ENCODE data around the gene USH2A.

The USH2A gene

DNA sequence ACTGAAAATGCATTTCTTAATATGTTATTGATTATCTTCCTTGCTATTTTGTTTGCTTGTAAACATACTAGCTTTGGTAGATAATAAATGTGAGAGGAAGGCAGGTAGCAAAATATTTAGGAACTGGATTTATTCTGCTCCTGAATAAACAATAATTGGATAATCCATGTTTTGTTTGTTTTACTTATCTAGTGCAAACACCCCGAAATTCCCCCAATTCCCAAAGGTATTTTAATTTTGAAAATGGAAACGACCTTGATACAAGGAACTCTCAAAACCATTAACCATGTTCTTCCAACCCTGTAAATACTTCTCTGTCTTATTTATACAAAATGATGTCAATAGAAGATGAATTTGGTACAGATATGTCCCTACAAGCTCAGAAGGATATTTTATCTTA, 3.0 kb downstream of the USH2A start:
- no peak for DNase-seq (ENCODE audit: low spot score)
- in situ Hi-C loops (cut with MboI; ENCODE audit: low pct_unique_long_range_greater_than_20kb, low sequenced_read_pairs, unreplicated experiment) = no loop called here
- TF ChIP-seq, protein P1, sequence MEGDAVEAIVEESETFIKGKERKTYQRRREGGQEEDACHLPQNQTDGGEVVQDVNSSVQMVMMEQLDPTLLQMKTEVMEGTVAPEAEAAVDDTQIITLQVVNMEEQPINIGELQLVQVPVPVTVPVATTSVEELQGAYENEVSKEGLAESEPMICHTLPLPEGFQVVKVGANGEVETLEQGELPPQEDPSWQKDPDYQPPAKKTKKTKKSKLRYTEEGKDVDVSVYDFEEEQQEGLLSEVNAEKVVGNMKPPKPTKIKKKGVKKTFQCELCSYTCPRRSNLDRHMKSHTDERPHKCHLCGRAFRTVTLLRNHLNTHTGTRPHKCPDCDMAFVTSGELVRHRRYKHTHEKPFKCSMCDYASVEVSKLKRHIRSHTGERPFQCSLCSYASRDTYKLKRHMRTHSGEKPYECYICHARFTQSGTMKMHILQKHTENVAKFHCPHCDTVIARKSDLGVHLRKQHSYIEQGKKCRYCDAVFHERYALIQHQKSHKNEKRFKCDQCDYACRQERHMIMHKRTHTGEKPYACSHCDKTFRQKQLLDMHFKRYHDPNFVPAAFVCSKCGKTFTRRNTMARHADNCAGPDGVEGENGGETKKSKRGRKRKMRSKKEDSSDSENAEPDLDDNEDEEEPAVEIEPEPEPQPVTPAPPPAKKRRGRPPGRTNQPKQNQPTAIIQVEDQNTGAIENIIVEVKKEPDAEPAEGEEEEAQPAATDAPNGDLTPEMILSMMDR (IDR thresholded peaks at IDR 0.05; ENCODE audit: extremely low read depth, insufficient read depth, missing control alignments) = no peak

DNA sequence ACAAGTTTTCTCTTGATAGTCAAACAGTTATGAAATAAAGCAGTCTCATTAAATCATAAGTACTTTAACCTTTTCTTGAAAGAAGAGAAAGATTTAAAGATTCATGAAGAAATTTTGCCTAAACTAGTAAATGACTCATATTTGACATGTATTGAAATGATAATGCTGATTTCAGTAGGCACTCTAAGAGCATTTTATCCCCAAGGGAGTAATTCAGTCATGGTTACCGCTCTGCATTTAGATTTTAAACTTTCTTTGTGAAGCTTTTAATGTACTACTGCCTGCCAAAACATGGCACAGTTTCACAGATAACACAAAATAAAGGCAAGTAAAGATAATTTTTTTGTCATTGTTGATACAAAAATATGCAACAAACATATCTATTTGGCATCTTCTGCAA, 6.8 kb downstream of the USH2A start:
- TF ChIP-seq, protein P1 (IDR thresholded peaks at IDR 0.05; ENCODE audit: extremely low read depth, insufficient read depth, missing control alignments) = no peak
- no peak for DNase-seq (ENCODE audit: low spot score)
- in situ Hi-C loops (cut with MboI; ENCODE audit: low pct_unique_long_range_greater_than_20kb, low sequenced_read_pairs, unreplicated experiment) = no loop called here

DNA sequence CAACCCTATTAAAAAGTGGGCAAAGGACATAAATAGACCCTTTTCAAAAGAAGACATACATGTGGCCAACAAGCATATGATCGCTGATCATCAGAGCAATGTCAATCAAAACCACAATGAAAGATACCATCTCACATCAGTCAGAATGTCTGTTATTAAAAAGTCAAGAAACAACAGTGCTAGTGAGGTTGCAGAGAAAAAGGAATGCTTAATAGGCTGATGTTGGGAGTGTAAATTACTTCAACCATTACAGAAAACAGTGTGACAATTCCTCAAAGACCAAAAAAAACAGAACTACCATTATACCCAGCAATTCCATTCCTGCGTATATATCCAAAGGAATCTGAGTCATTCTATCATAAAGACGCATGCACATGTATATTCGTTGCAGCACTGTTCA, 13.2 kb downstream of the USH2A start:
- in situ Hi-C loops (cut with MboI; ENCODE audit: low pct_unique_long_range_greater_than_20kb, low sequenced_read_pairs, unreplicated experiment) = no loop called here
- TF ChIP-seq, protein P1 (IDR thresholded peaks at IDR 0.05; ENCODE audit: extremely low read depth, insufficient read depth, missing control alignments) = no peak
- DNase-seq (ENCODE audit: low spot score) = no peak

DNA sequence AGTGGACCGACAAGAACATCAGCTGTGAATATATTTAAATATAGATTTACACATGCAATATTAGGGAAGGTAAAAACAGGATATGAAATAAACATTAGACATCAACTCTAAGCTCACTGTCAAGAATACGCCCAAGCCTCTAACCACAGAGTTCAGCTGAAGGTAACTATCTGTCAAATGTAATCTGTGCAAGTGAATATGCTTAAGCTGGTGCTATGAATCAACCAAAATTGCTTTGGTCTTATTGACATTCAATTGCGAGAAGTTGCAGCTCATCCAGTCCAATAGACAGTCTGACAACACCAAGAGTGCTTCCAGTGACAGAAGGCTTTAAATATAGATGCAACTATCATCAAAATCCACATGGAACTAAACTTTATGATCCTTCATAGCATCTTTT, 32.3 kb downstream of the USH2A start:
- in situ Hi-C loops (cut with MboI; ENCODE audit: low pct_unique_long_range_greater_than_20kb, low sequenced_read_pairs, unreplicated experiment) = no loop called here
- no peak for DNase-seq (ENCODE audit: low spot score)
- TF ChIP-seq, protein P1 (IDR thresholded peaks at IDR 0.05; ENCODE audit: extremely low read depth, insufficient read depth, missing control alignments) = no peak

DNA sequence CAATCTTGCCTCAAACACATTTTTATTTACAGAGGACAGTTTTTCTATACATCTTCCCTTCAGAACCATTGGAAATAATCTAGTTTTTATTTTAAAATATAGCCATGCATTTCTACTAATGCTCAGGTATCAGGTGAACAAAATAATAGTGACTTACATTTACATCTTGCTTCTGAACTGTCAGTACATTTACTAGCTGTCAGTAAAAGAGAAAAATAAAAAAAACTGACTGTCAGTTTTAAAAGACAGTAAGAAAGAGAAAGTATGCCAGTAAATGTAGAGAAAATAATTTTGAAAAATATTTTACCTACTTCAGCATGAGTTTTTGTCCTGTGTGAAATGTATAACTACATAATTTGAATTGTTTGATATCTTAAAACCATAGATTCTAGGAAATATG, 33.5 kb downstream of the USH2A start:
- TF ChIP-seq, protein P1 (IDR thresholded peaks at IDR 0.05; ENCODE audit: extremely low read depth, insufficient read depth, missing control alignments) = no peak
- in situ Hi-C loops (cut with MboI; ENCODE audit: low pct_unique_long_range_greater_than_20kb, low sequenced_read_pairs, unreplicated experiment) = no loop called here
- DNase-seq (ENCODE audit: low spot score) = no peak

DNA sequence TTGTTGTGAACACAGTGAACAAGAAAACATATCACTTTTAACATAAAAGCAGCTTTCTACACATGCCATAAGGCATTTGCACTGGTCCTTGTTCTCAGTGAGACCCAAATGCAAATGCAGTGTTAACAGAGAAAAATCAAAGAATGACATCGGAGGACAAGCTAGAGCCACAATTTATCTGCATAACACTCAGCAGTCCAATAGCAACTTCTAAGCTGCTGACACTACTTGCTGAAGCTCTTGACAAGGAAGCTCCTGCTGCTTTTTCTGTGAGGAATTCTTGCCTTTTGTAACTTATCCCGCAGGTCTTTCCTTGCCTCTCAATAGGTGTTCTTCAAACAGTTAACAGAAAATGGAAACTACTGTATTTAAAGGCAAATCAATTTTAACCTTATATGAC, 34.7 kb downstream of the USH2A start:
- DNase-seq (ENCODE audit: low spot score) = no peak
- in situ Hi-C loops (cut with MboI; ENCODE audit: low pct_unique_long_range_greater_than_20kb, low sequenced_read_pairs, unreplicated experiment) = no loop called here
- TF ChIP-seq, protein P1 (IDR thresholded peaks at IDR 0.05; ENCODE audit: extremely low read depth, insufficient read depth, missing control alignments) = no peak

DNA sequence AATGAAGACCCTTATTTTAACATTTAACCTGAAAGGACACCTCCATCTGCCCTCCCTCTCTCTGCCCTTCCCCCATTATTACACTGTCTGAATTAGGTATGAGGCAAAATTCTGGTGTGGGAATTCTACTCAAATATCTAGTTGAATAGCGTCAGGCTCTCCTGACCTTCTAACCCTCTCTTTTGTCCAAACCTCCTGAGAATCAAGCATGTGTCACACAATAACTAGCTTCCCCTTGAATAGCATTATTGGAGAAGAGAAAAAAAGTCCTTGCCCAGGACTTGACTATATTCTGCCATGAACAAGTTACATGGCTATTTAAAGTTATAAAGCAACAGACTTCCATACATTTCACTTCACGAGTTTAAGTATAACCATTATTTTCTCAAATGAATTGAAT, 35.5 kb downstream of the USH2A start:
- TF ChIP-seq, protein P1 (IDR thresholded peaks at IDR 0.05; ENCODE audit: extremely low read depth, insufficient read depth, missing control alignments) = no peak
- DNase-seq (ENCODE audit: low spot score) = no peak
- in situ Hi-C loops (cut with MboI; ENCODE audit: low pct_unique_long_range_greater_than_20kb, low sequenced_read_pairs, unreplicated experiment) = no loop called here
